Stimulated activated CD4-positive, alpha-beta T cell treated with anti-CD3 and anti-CD28 coated beads, Interleukin-15, amount 100 ng/mL, for 48 hours (primary cell): ENCODE measurements around the gene NCS1.
"Not testable (repeated sequence)": the region's sequence is repeated elsewhere in the genome, so short reads cannot be mapped to it uniquely, and the experiment has no call there.

Source experiments
- DNase-seq, 2 donors: peaks; one replicate each; pipeline ENCODE4 v3.0.0-alpha.2; 2020; ENCODE audit warnings: low read depth in 2 of 2

NCS1 gene

GRCh38 chr9:130237763-130238524 is 65.7 kb downstream of the NCS1 start:
- DNase-seq: no peak

- no peak for DNase-seq
These were observed 67.1 kb downstream of the NCS1 start for GRCh38 chr9:130239363-130239695.

GRCh38 chr9:130239741-130240241 is 67.6 kb downstream of the NCS1 start:
- DNase-seq: peak; percentile 30 to 48

GRCh38 chr9:130240410-130241197 is 68.4 kb downstream of the NCS1 start:
- peak in 1 of 2 donors; percentile 22 for DNase-seq

- DNase-seq: no peak
These were observed 69.0 kb downstream of the NCS1 start for GRCh38 chr9:130241198-130241535.

- no peak for DNase-seq
These were observed 70.2 kb downstream of the NCS1 start for GRCh38 chr9:130242270-130243014.

- DNase-seq: peak; percentile 58 to 80
These were observed 71.0 kb downstream of the NCS1 start for GRCh38 chr9:130243015-130243881.

- no peak for DNase-seq
These were observed 71.6 kb downstream of the NCS1 start for GRCh38 chr9:130243882-130244170.

- no peak for DNase-seq
These were observed 72.5 kb downstream of the NCS1 start for GRCh38 chr9:130244548-130245165.

GRCh38 chr9:130245474-130245873 is 73.3 kb downstream of the NCS1 start:
- no peak for DNase-seq

- DNase-seq: no peak
These were observed 73.9 kb downstream of the NCS1 start for GRCh38 chr9:130246126-130246525.

- DNase-seq: no peak
These were observed 82.8 kb downstream of the NCS1 start for GRCh38 chr9:130254747-130255630.

- no peak for DNase-seq
These were observed 83.5 kb downstream of the NCS1 start for GRCh38 chr9:130255631-130256134.

GRCh38 chr9:130256644-130257043 is 84.4 kb downstream of the NCS1 start:
- no peak for DNase-seq

- DNase-seq: not testable (repeated sequence)
These were observed 85.9 kb downstream of the NCS1 start for GRCh38 chr9:130258137-130258536.

- DNase-seq: no peak
These were observed 86.8 kb downstream of the NCS1 start for GRCh38 chr9:130259044-130259443.

GRCh38 chr9:130260816-130261765 is 88.9 kb downstream of the NCS1 start:
- no peak for DNase-seq

- no peak for DNase-seq
These were observed 90.0 kb downstream of the NCS1 start for GRCh38 chr9:130262061-130262745.
